Uterus (tissue), 4 donors: Measurements from ENCODE around the gene RACGAP1. TPM values are rescaled to one million over a fixed set of nuclear protein-coding genes. Genes with fewer than 3 reads are reported as not detected.

Experiments
- DNase-seq, 2 donors: peaks; one replicate each; pipeline ENCODE4 v3.0.0-alpha.2; 2019 to 2020
- H3K27ac ChIP-seq, 2 donors: fragments of 200-600 bp; sonication (generic); 1 replicate in 1 of 2; 2 replicates in 1 of 2; pipeline ENCODE4 v1.5.1; 2016 to 2018
- H3K27me3 ChIP-seq, 2 donors: fragments of 200-600 bp; sonication (generic); one replicate each; pipeline ENCODE4 v1.5.1; 2018 to 2019; ENCODE audit warnings: control low read depth in 1 of 2
- H3K36me3 ChIP-seq, 2 donors: fragments of 200-600 bp; sonication (generic); one replicate each; pipeline ENCODE4 v1.5.1; 2019; ENCODE audit warnings: control low read depth in 1 of 2
- H3K4me1 ChIP-seq, 2 donors: fragments of 200-600 bp; sonication (generic); one replicate each; pipeline ENCODE4 v1.5.1; 2018 to 2019; ENCODE audit warnings: control low read depth in 1 of 2
- H3K4me3 ChIP-seq, 2 donors: fragments of 200-600 bp; sonication (generic); 1 replicate in 1 of 2; 2 replicates in 1 of 2; pipeline ENCODE4 v1.5.1; 2018 to 2019; ENCODE audit warnings: mild to moderate bottlenecking in 1 of 2
- H3K9me3 ChIP-seq, 2 donors: fragments of 200-600 bp; sonication (generic); one replicate each; pipeline ENCODE4 v1.5.1; 2019; ENCODE audit warnings: control low read depth in 1 of 2
- POLR2A ChIP-seq, 2 donors: fragments of 450-650 bp; IDR thresholded peaks; one replicate each; pipeline ENCODE4 v1.6.1; 2016; ENCODE audit warnings: antibody characterized with exemption in 2 of 2, mild to moderate bottlenecking in 1 of 2, moderate library complexity in 1 of 2
- intact Hi-C: fragments of 100-400 bp; cut with DNase I; formaldehyde crosslinking; loops from one replicate; pipeline ENCODE4 v1.15.1; 2023; ENCODE audit warnings: low total_unique reads
- total RNA-seq, 4 donors: library from RNA; depleted of rRNA in 3 of 4; stranded (reverse); fragments of >200 nt in 3 of 4; gene quantifications; one replicate each; pipeline versions ENCODE4 v1.1.0 to v1.2.4, GENCODE V29; 2014 to 2023
- TF ChIP-seq, protein P1 (sequence below), 4 experiments: fragments of 200-600 bp in 2 of 4; fragments of 450-650 bp in 2 of 4; sonication (generic) in 2 of 4; IDR thresholded peaks; one replicate each; pipeline ENCODE4 v1.5.1; 2016 to 2019; ENCODE audit warnings: antibody characterized with exemption in 4 of 4, mild to moderate bottlenecking in 2 of 4, moderate library complexity in 1 of 4
- donor health status: DM: yes; HTN: yes; CAD: no.

Gene RACGAP1
- total RNA-seq, 4 donors from 2014 or later = 8.5 to 57.8 (median 9.3) TPM

DNA sequence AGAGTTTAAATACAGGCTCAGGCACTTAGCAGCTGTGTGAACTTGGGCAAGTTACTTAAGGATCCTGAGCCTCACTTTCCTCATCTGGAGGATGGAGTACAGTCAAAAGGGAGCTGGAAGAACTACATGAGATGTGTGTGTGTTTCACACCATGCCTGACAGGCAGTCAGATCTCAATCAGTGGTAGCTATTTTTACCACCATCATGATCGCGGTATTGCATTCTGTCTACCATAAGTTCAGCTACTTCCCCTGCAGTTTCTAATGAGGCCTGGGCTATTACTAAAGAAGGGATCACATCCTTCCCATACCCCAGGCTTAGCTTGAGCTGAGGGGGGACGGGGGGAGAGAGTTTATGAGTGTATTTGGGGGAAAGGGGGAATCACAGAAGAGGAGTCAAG lies 45.5 kb downstream of the RACGAP1 start:
- TF ChIP-seq, protein P1, sequence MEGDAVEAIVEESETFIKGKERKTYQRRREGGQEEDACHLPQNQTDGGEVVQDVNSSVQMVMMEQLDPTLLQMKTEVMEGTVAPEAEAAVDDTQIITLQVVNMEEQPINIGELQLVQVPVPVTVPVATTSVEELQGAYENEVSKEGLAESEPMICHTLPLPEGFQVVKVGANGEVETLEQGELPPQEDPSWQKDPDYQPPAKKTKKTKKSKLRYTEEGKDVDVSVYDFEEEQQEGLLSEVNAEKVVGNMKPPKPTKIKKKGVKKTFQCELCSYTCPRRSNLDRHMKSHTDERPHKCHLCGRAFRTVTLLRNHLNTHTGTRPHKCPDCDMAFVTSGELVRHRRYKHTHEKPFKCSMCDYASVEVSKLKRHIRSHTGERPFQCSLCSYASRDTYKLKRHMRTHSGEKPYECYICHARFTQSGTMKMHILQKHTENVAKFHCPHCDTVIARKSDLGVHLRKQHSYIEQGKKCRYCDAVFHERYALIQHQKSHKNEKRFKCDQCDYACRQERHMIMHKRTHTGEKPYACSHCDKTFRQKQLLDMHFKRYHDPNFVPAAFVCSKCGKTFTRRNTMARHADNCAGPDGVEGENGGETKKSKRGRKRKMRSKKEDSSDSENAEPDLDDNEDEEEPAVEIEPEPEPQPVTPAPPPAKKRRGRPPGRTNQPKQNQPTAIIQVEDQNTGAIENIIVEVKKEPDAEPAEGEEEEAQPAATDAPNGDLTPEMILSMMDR (IDR thresholded peaks at IDR 0.05) = no peak
- TF ChIP-seq POLR2A (IDR thresholded peaks at IDR 0.05) = no peak
- intact Hi-C loops = no loop called here
- no peaks in the 10 kb centered on the region for H3K4me1 ChIP-seq
- DNase-seq = no peak
- H3K4me3 ChIP-seq = no peak overlapping the region
- no peak overlapping the region for H3K27ac ChIP-seq
- H3K36me3 ChIP-seq = no peaks in the 10 kb centered on the region
- H3K9me3 ChIP-seq = no peaks in the 10 kb centered on the region
- H3K27me3 ChIP-seq = no peaks in the 10 kb centered on the region

DNA sequence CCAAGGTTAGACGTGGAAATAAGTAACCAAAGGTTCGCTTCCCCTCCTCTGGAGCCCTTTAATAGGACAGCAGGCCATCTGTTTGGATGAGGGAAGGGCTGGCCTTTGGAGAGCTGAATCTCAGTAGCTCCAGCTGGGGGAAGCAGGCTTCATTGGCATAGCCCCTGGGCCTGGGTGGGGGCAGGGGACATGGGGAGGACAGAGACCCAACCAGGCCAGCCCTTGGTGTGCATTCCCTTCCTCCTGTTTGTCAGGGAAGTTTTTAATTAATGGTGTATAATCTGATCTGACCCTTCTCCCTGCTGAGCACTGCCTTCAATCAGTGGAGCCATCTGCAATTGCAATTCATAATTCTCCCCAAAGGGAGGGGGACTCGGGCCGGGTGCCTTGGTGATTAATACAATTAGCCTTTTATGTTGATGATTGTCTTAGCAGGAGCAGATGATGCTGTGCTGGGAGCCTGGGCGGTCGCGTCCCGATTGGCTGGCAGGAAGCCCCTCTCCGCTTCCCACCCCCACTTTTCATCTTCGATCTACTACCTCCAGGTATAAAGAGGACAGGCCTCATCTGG lies 46.2 kb downstream of the RACGAP1 start:
- Histone ChIP-seq H3K4me3 (no peak overlapping the region), H3K27ac (no peak overlapping the region), H3K9me3 (no peaks in the 10 kb centered on the region), H3K27me3 (no peaks in the 10 kb centered on the region), H3K36me3 (no peaks in the 10 kb centered on the region), H3K4me1 (no peaks in the 10 kb centered on the region)
- no peak for TF ChIP-seq POLR2A (IDR thresholded peaks at IDR 0.05)
- TF ChIP-seq, protein P1 (IDR thresholded peaks at IDR 0.05) = no peak
- intact Hi-C loops = no loop called here
- DNase-seq = no peak

GRCh38 chr12:49978125-49978524 lies 47.2 kb downstream of the RACGAP1 start:
- intact Hi-C loops = no loop called here
- H3K36me3 ChIP-seq = no peaks in the 10 kb centered on the region
- no peaks in the 10 kb centered on the region for H3K9me3 ChIP-seq
- no peaks in the 10 kb centered on the region for H3K27me3 ChIP-seq
- no peak overlapping the region for H3K4me3 ChIP-seq
- no peaks in the 10 kb centered on the region for H3K4me1 ChIP-seq
- H3K27ac ChIP-seq = no peak overlapping the region
- TF ChIP-seq POLR2A (IDR thresholded peaks at IDR 0.05) = no peak
- TF ChIP-seq, protein P1 (IDR thresholded peaks at IDR 0.05) = no peak
- DNase-seq = no peak

GRCh38 chr12:49976557-49976956 lies 48.7 kb downstream of the RACGAP1 start:
- Histone ChIP-seq H3K9me3 (no peaks in the 10 kb centered on the region), H3K36me3 (no peaks in the 10 kb centered on the region), H3K4me3 (no peak overlapping the region), H3K27me3 (no peaks in the 10 kb centered on the region), H3K27ac (no peak overlapping the region), H3K4me1 (no peaks in the 10 kb centered on the region)
- no peak for DNase-seq
- intact Hi-C loops = no loop called here
- TF ChIP-seq, protein P1 (IDR thresholded peaks at IDR 0.05) = no peak
- TF ChIP-seq POLR2A (IDR thresholded peaks at IDR 0.05) = no peak

- Histone ChIP-seq H3K9me3 (no peaks in the 10 kb centered on the region), H3K36me3 (no peaks in the 10 kb centered on the region), H3K4me1 (no peaks in the 10 kb centered on the region), H3K27ac (no peak overlapping the region), H3K27me3 (no peaks in the 10 kb centered on the region), H3K4me3 (no peak overlapping the region)
- DNase-seq = no peak
- intact Hi-C loops = no loop called here
- no peak for TF ChIP-seq POLR2A (IDR thresholded peaks at IDR 0.05)
- TF ChIP-seq, protein P1 (IDR thresholded peaks at IDR 0.05) = no peak
Observed at GRCh38 chr12:49975318-49975761, 50.0 kb downstream of the RACGAP1 start.
